AG20443 (cell line): ENCODE results near the gene ARL14.

ENCODE experiments used
- DNase-seq: peaks from one replicate; pipeline ENCODE4 v3.0.0; 2012; ENCODE audit warnings: low spot score, mixed read lengths

ARL14 gene

GRCh38 chr3:160722331-160722730, 45.4 kb downstream of the ARL14 start:
- DNase-seq, result no peak

GRCh38 chr3:160725338-160725737, 48.4 kb downstream of the ARL14 start:
- DNase-seq, result no peak
